HepG2 (cell line): ENCODE measurements around the gene QRICH2.

Source experiments
- GABPA ChIP-seq, 2 experiments: IDR thresholded peaks; 2 replicates each; pipeline ENCODE4 v1.6.1; 2011 to 2016; ENCODE audit warnings: low read depth in 2 of 2, low read length in 1 of 2, missing biosample characterization in 1 of 2, missing genetic modification characterization in 1 of 2
- KLF15 ChIP-seq: sonication (generic); formaldehyde crosslinking; IDR thresholded peaks from 2 replicates; pipeline ENCODE4 v1.8.1; 2023; ENCODE audit warnings: borderline replicate concordance, mild to moderate bottlenecking, inconsistent platforms, missing genetic modification reagents, mixed read lengths
- MED1 ChIP-seq: sonication (generic); formaldehyde crosslinking; IDR thresholded peaks from 2 replicates; pipeline ENCODE4 v1.4.0; 2020; ENCODE audit warnings: missing genetic modification reagents
- POLR2A ChIP-seq, 2 experiments: IDR thresholded peaks; 2 replicates each; pipeline ENCODE4 v1.6.1; 2011; ENCODE audit warnings: low read depth in 2 of 2, low read length in 2 of 2, mild to moderate bottlenecking in 1 of 2, moderate library complexity in 1 of 2; ENCODE audit not compliant: insufficient read depth in 1 of 2
- SCMH1 ChIP-seq: sonication (generic); formaldehyde crosslinking; IDR thresholded peaks from 2 replicates; pipeline ENCODE4 v1.9.0; 2021; ENCODE audit warnings: missing genetic modification reagents, mild to moderate bottlenecking, borderline replicate concordance
- ZNF18 ChIP-seq: sonication (generic); formaldehyde crosslinking; IDR thresholded peaks from 2 replicates; pipeline ENCODE4 v1.8.0; 2022; ENCODE audit warnings: mild to moderate bottlenecking, missing genetic modification reagents; ENCODE audit not compliant: insufficient replicate concordance

DNA sequence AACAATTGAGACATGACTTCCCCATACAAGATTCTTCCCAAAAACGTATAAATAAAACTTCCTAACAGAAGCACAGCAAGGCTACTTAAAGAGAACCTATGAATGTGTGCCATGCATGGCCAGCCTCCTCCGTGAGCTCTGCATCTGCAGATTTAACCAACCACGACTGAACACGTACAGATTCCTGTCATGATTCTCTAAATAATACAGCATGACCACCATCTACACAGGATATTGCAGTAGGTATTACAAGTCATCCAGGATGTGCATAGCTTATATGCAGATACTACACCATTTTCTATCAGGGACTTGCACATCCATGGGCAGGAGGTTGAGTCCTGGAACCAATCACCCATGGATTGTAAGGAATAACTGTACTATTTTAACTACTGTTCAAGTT is 1.4 kb upstream of the QRICH2 start:
- TF ChIP-seq ZNF18 (CRISPR knock-in tag) (no peak), SCMH1 (CRISPR knock-in tag) (no peak), POLR2A (IDR thresholded peaks at IDR 0.05; ENCODE audit: insufficient read depth in 1 of 2, low read depth in 2 of 2, low read length in 2 of 2) (no peak), GABPA (IDR thresholded peaks at IDR 0.05; ENCODE audit: low read depth, low read length) (no peak), GABPA (CRISPR knock-in tag; IDR thresholded peaks at IDR 0.05; ENCODE audit: low read depth) (no peak), KLF15 (CRISPR knock-in tag) (no peak), MED1 (CRISPR knock-in tag) (no peak)
